Measurements from ENCODE around the gene TNFRSF25.
"Not testable (repeated sequence)": the region's sequence is repeated elsewhere in the genome, so short reads cannot be mapped to it uniquely, and the experiment has no call there.

The TNFRSF25 gene

GRCh38 chr1:6431645-6432579 lies 34.1 kb downstream of the TNFRSF25 start:
- H3K27me3 Mint-ChIP-seq = peaks cover 27 to 44% of the 10 kb centered on the region in 2 donors
- H3K27ac Mint-ChIP-seq; ATAC-seq (replicated peaks); H3K9me3 Mint-ChIP-seq; H3K4me3 Mint-ChIP-seq; DNase-seq; H3K36me3 Mint-ChIP-seq (ENCODE audit: insufficient read depth); H3K4me1 Mint-ChIP-seq (ENCODE audit: low read depth in 2 of 2): not testable (repeated sequence)

- not testable (repeated sequence) for H3K27ac Mint-ChIP-seq; H3K4me1 Mint-ChIP-seq (ENCODE audit: low read depth in 2 of 2); DNase-seq; H3K4me3 Mint-ChIP-seq; H3K9me3 Mint-ChIP-seq; H3K36me3 Mint-ChIP-seq (ENCODE audit: insufficient read depth); ATAC-seq (replicated peaks)
- H3K27me3 Mint-ChIP-seq = peaks cover 30 to 56% of the 10 kb centered on the region in 2 donors
These were observed 36.1 kb downstream of the TNFRSF25 start for GRCh38 chr1:6429660-6430411.

- H3K4me3 Mint-ChIP-seq; H3K9me3 Mint-ChIP-seq; ATAC-seq (replicated peaks); H3K4me1 Mint-ChIP-seq (ENCODE audit: low read depth in 2 of 2); DNase-seq; H3K27ac Mint-ChIP-seq; H3K36me3 Mint-ChIP-seq (ENCODE audit: insufficient read depth): not testable (repeated sequence)
- peaks cover 38 to 58% of the 10 kb centered on the region in 2 donors for H3K27me3 Mint-ChIP-seq
These were observed 37.5 kb downstream of the TNFRSF25 start for GRCh38 chr1:6428453-6428852.

- Mint-ChIP-seq H3K4me1 (ENCODE audit: low read depth in 2 of 2) (peaks cover 6 to 7% of the 10 kb centered on the region in 2 donors), H3K9me3 (no peaks in the 10 kb centered on the region), H3K27me3 (peaks cover 40 to 65% of the 10 kb centered on the region in 2 donors), H3K27ac (no peak overlapping the region), H3K36me3 (ENCODE audit: insufficient read depth) (peaks cover 7% of the 10 kb centered on the region), H3K4me3 (no peak overlapping the region)
- no peak for ATAC-seq (replicated peaks)
- no peak for DNase-seq
These were observed 38.3 kb downstream of the TNFRSF25 start for GRCh38 chr1:6427441-6428390.

GRCh38 chr1:6426972-6427350 lies 39.0 kb downstream of the TNFRSF25 start:
- ATAC-seq (replicated peaks) = no peak
- peaks cover 6 to 7% of the 10 kb centered on the region in 2 donors for H3K4me1 Mint-ChIP-seq (ENCODE audit: low read depth in 2 of 2)
- DNase-seq = no peak
- no peaks in the 10 kb centered on the region for H3K9me3 Mint-ChIP-seq
- peaks cover 45 to 73% of the 10 kb centered on the region in 2 donors for H3K27me3 Mint-ChIP-seq
- peaks cover 10% of the 10 kb centered on the region for H3K36me3 Mint-ChIP-seq (ENCODE audit: insufficient read depth)
- no peak overlapping the region for H3K4me3 Mint-ChIP-seq
- no peak overlapping the region for H3K27ac Mint-ChIP-seq

- ATAC-seq (replicated peaks) = no peak
- Mint-ChIP-seq H3K4me1 (ENCODE audit: low read depth in 2 of 2) (peaks cover 6 to 7% of the 10 kb centered on the region in 2 donors), H3K27ac (no peak overlapping the region), H3K27me3 (peaks cover 51 to 78% of the 10 kb centered on the region in 2 donors), H3K4me3 (no peak overlapping the region), H3K9me3 (no peaks in the 10 kb centered on the region), H3K36me3 (ENCODE audit: insufficient read depth) (peaks cover 10% of the 10 kb centered on the region)
- no peak for DNase-seq
These were observed 39.5 kb downstream of the TNFRSF25 start for GRCh38 chr1:6426277-6426971.

- H3K27ac Mint-ChIP-seq = no peak overlapping the region
- no peaks in the 10 kb centered on the region for H3K9me3 Mint-ChIP-seq
- H3K4me1 Mint-ChIP-seq (ENCODE audit: low read depth in 2 of 2) = peaks cover 10% of the 10 kb centered on the region in 2 donors
- no peak for ATAC-seq (replicated peaks)
- H3K36me3 Mint-ChIP-seq (ENCODE audit: insufficient read depth) = peaks cover 10% of the 10 kb centered on the region
- no peak for DNase-seq
- peaks cover 57 to 83% of the 10 kb centered on the region in 2 donors for H3K27me3 Mint-ChIP-seq
- H3K4me3 Mint-ChIP-seq = peak overlapping the region in 1 of 2 donors; percentile 61
These were observed 40.3 kb downstream of the TNFRSF25 start for GRCh38 chr1:6425658-6426057.

GRCh38 chr1:6424619-6425593 lies 41.1 kb downstream of the TNFRSF25 start, which contains the start of gene ESPN:
ESPN (plus strand) TSS chr1:6424776; CDS start chr1:6424956, 180 bp downstream.
- H3K4me1 Mint-ChIP-seq (ENCODE audit: low read depth in 2 of 2) = peaks cover 10 to 13% of the 10 kb centered on the region in 2 donors
- H3K36me3 Mint-ChIP-seq (ENCODE audit: insufficient read depth) = peaks cover 10% of the 10 kb centered on the region
- DNase-seq (no peak), ATAC-seq (replicated peaks) (peak; percentile 33)
- H3K27ac Mint-ChIP-seq = no peak within 1 kb of the TSS
- H3K27me3 Mint-ChIP-seq = peaks cover 50 to 83% of the 10 kb centered on the region in 2 donors
- no peaks in the 10 kb centered on the region for H3K9me3 Mint-ChIP-seq
- H3K4me3 Mint-ChIP-seq = peak within 1 kb of the TSS; percentile 70 to 82

GRCh38 chr1:6424000-6424565 lies 41.9 kb downstream of the TNFRSF25 start:
- DNase-seq = no peak
- Mint-ChIP-seq H3K27me3 (peaks cover 48 to 83% of the 10 kb centered on the region in 2 donors), H3K36me3 (ENCODE audit: insufficient read depth) (peaks cover 10% of the 10 kb centered on the region), H3K9me3 (no peaks in the 10 kb centered on the region), H3K4me1 (ENCODE audit: low read depth in 2 of 2) (peaks cover 10 to 15% of the 10 kb centered on the region in 2 donors), H3K4me3 (peak overlapping the region; percentile 70 to 82), H3K27ac (no peak overlapping the region)
- peak; percentile 16 for ATAC-seq (replicated peaks)

GRCh38 chr1:6423321-6423999 lies 42.5 kb downstream of the TNFRSF25 start:
- H3K4me3 Mint-ChIP-seq = peak overlapping the region; percentile 70 to 82

GRCh38 chr1:6421266-6421665 lies 44.7 kb downstream of the TNFRSF25 start:
- no peaks in the 10 kb centered on the region for H3K9me3 Mint-ChIP-seq
- peak overlapping the region; percentile 37 to 73 for H3K4me3 Mint-ChIP-seq
- no peak for ATAC-seq (replicated peaks)
- H3K27me3 Mint-ChIP-seq = peaks cover 47 to 85% of the 10 kb centered on the region in 2 donors
- DNase-seq = no peak
- peaks cover 10 to 15% of the 10 kb centered on the region in 2 donors for H3K4me1 Mint-ChIP-seq (ENCODE audit: low read depth in 2 of 2)
- H3K27ac Mint-ChIP-seq = no peak overlapping the region
- peaks cover 10% of the 10 kb centered on the region for H3K36me3 Mint-ChIP-seq (ENCODE audit: insufficient read depth)

More at GRCh38 chr1:6423321-6423999, 42.5 kb downstream of the TNFRSF25 start:
- Mint-ChIP-seq H3K9me3 (no peaks in the 10 kb centered on the region), H3K4me1 (ENCODE audit: low read depth in 2 of 2) (peaks cover 10 to 15% of the 10 kb centered on the region in 2 donors), H3K36me3 (ENCODE audit: insufficient read depth) (peaks cover 10% of the 10 kb centered on the region), H3K27ac (no peak overlapping the region), H3K27me3 (peaks cover 46 to 83% of the 10 kb centered on the region in 2 donors)
- DNase-seq (peak; percentile 62 to 67 (median 62)), ATAC-seq (replicated peaks) (peak; percentile 75)

All from effector memory CD8-positive, alpha-beta T cell (primary cell).